GM23338 (cell line): ENCODE data around the gene DMGDH. TPM values are rescaled to one million over a fixed set of nuclear protein-coding genes. Genes with fewer than 3 reads are reported as not detected.

Experiments used
- ATAC-seq: fragments of 200-7000 bp; cut with Tn5 transposase; 3 replicates; pipeline ENCODE4 v1.9.1; 2020
- DNase-seq: peaks from one replicate; pipeline ENCODE4 v3.0.0-alpha.2; 2015; ENCODE audit warnings: low spot score
- H2AFZ ChIP-seq: fragments of 200-600 bp; sonication (generic); 2 replicates; pipeline ENCODE4 v1.8.0; 2016; ENCODE audit warnings: antibody characterized with exemption, mild to moderate bottlenecking, moderate library complexity
- H3F3A ChIP-seq: fragments of 200-600 bp; sonication (generic); replicated peaks from 2 replicates; pipeline ENCODE4 v1.8.0; 2017; ENCODE audit warnings: antibody characterized with exemption, mixed run types, low read depth
- H3K27ac ChIP-seq: fragments of 200-600 bp; sonication (generic); 2 replicates; pipeline ENCODE4 v1.6.1; 2016; ENCODE audit warnings: low read depth
- H3K27me3 ChIP-seq: fragments of 200-600 bp; sonication (generic); 2 replicates; pipeline ENCODE4 v1.8.0; 2016; ENCODE audit warnings: mild to moderate bottlenecking, mixed run types, moderate library complexity; ENCODE audit not compliant: insufficient read depth
- H3K36me3 ChIP-seq: fragments of 200-600 bp; sonication (generic); 2 replicates; pipeline ENCODE4 v1.8.0; 2016; ENCODE audit warnings: mild to moderate bottlenecking; ENCODE audit not compliant: insufficient read depth
- H3K4me1 ChIP-seq: fragments of 200-600 bp; sonication (generic); 2 replicates; pipeline ENCODE4 v1.8.0; 2016; ENCODE audit warnings: mild to moderate bottlenecking, moderate library complexity; ENCODE audit not compliant: insufficient read depth
- H3K4me2 ChIP-seq: fragments of 200-600 bp; sonication (generic); 2 replicates; pipeline ENCODE4 v1.7.1; 2017; ENCODE audit warnings: mixed run types
- H3K4me3 ChIP-seq: fragments of 200-600 bp; sonication (generic); 2 replicates; pipeline ENCODE4 v1.6.1; 2016; ENCODE audit warnings: mixed run types
- H3K79me2 ChIP-seq: fragments of 200-600 bp; sonication (generic); replicated peaks from 2 replicates; pipeline ENCODE4 v1.8.0; 2017; ENCODE audit warnings: mild to moderate bottlenecking; ENCODE audit not compliant: insufficient read depth
- H3K9me2 ChIP-seq: fragments of 200-600 bp; sonication (generic); 2 replicates; pipeline ENCODE4 v1.8.0; 2017; ENCODE audit not compliant: insufficient read depth
- H4K20me1 ChIP-seq: fragments of 200-600 bp; sonication (generic); replicated peaks from 2 replicates; pipeline ENCODE4 v1.8.0; 2017; ENCODE audit warnings: mild to moderate bottlenecking; ENCODE audit not compliant: insufficient read depth
- H3K27ac Mint-ChIP-seq: 2 replicates; pipeline ENCODE4 v1.8.0; 2020; ENCODE audit warnings: inconsistent platforms, mild to moderate bottlenecking, moderate library complexity, mixed read lengths
- H3K27me3 Mint-ChIP-seq: 3 replicates; pipeline ENCODE4 v1.8.0; 2022; ENCODE audit warnings: low read depth, mild to moderate bottlenecking, moderate library complexity, mixed read lengths, inconsistent platforms; ENCODE audit not compliant: insufficient read depth, poor library complexity
- H3K36me3 Mint-ChIP-seq: 3 replicates; pipeline ENCODE4 v1.8.0; 2021; ENCODE audit warnings: low read depth, mild to moderate bottlenecking, inconsistent platforms, moderate library complexity, mixed read lengths
- H3K4me1 Mint-ChIP-seq: 3 replicates; pipeline ENCODE4 v1.8.0; 2020; ENCODE audit warnings: mild to moderate bottlenecking, inconsistent platforms, mixed read lengths
- H3K4me3 Mint-ChIP-seq: 3 replicates; pipeline ENCODE4 v1.8.0; 2021; ENCODE audit warnings: moderate library complexity, mild to moderate bottlenecking, inconsistent platforms, mixed read lengths
- H3K9me3 Mint-ChIP-seq: 3 replicates; pipeline ENCODE4 v1.8.0; 2020; ENCODE audit warnings: moderate library complexity, mild to moderate bottlenecking, inconsistent platforms, mixed read lengths
- CREB1 ChIP-seq: fragments of 250-450 bp; sonication (Bioruptor Pico); IDR thresholded peaks from 2 replicates; pipeline ENCODE4 v1.5.0; 2020; ENCODE audit warnings: low read depth, mild to moderate bottlenecking, moderate library complexity
- CTCF ChIP-seq, 2 experiments: fragments of 200-600 bp in 1 of 2; sonication (generic) in 1 of 2; conservative IDR thresholded peaks; 2 replicates each; pipeline versions ENCODE4 v1.5.1 to v1.6.1; 2016 to 2017; ENCODE audit warnings: antibody characterized with exemption in 2 of 2, low read depth in 2 of 2, mild to moderate bottlenecking in 2 of 2, moderate library complexity in 1 of 2
- EZH2 ChIP-seq: fragments of 200-600 bp; sonication (generic); IDR thresholded peaks from one replicate; pipeline ENCODE4 v1.8.0; 2017; ENCODE audit warnings: antibody characterized with exemption, mild to moderate bottlenecking, low read depth; ENCODE audit not compliant: unreplicated experiment
- EZH2phosphoT487 ChIP-seq: fragments of 200-600 bp; sonication (generic); IDR thresholded peaks from one replicate; pipeline ENCODE4 v1.8.1; 2018; ENCODE audit warnings: antibody characterized with exemption; ENCODE audit not compliant: unreplicated experiment
- JUNB ChIP-seq: IDR thresholded peaks from one replicate; pipeline ENCODE4 v1.6.1; 2016; ENCODE audit warnings: antibody characterized with exemption; ENCODE audit not compliant: unreplicated experiment
- NANOG ChIP-seq: IDR thresholded peaks from 2 replicates; pipeline ENCODE4 v1.6.1; 2016; ENCODE audit warnings: antibody characterized with exemption, borderline replicate concordance
- POLR2AphosphoS5 ChIP-seq: IDR thresholded peaks from 2 replicates; pipeline ENCODE4 v1.6.1; 2016; ENCODE audit warnings: antibody characterized with exemption, low read depth
- REST ChIP-seq: IDR thresholded peaks from one replicate; pipeline ENCODE4 v1.6.1; 2018; ENCODE audit warnings: antibody characterized with exemption; ENCODE audit not compliant: unreplicated experiment
- ZNF114 ChIP-seq: fragments of 250-450 bp; sonication (Bioruptor Pico); IDR thresholded peaks from 2 replicates; pipeline ENCODE4 v1.5.0; 2020; ENCODE audit warnings: mild to moderate bottlenecking, moderate library complexity
- polyA plus RNA-seq: library from polyadenylated mRNA; unstranded; fragments of >200 nt; fragmentation: Nextera tagmentation; extraction: Ambion mirVana; gene quantifications from 2 replicates; pipeline ENCODE4 v1.2.1, GENCODE V29; 2016
- total RNA-seq: library from RNA; depleted of rRNA; stranded (reverse); fragments of >200 nt; shearing (Covaris generic); gene quantifications from 2 replicates; pipeline ENCODE4 v1.2.3, GENCODE V29; 2014
- TF ChIP-seq, protein P1 (sequence below): fragments of 250-450 bp; sonication (Bioruptor Pico); IDR thresholded peaks from 2 replicates; pipeline ENCODE4 v1.5.0; 2020; ENCODE audit warnings: mild to moderate bottlenecking, moderate library complexity

DMGDH gene
- total and polyA plus RNA-seq, 2 experiments from 2014 or later: 0.52 to 0.63 TPM

DNA sequence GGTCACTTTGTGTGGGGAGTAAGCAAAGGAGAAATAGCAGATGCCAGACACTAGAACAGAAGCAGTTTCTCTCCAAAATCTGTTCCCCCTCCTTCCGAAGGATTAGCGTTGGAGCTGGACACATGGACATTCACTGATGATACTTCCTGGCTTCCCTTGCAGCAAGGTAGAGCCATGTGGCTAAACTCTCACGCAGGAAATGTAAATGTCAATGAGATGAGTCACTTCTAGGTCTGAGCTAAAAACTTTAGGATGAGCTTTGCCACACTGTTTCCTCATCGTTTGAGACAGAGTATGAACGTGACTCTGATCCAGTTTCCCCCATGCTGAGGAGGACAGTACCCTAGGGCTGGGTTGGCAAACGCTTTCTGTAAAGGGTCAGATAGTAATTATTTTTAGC lies 5.2 kb upstream of the DMGDH start (continued):
- TF ChIP-seq REST: no peak

DNA sequence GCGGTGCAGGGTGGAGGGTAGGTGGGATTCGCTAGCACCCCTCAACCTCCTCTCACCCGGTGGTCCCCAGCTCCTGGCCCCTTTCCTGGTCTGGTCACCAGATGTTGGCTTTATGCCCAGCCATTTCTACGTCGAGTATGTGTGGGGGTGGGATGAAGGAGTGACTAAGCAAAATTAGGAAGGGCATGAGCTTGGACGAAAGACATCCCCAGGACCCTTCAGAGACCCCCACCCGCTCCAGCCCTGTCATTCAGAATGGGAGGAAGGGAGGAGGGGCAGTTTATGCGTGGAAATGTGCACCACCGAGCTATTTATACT lies 835 bp upstream of the DMGDH start:
- TF ChIP-seq, protein P1, sequence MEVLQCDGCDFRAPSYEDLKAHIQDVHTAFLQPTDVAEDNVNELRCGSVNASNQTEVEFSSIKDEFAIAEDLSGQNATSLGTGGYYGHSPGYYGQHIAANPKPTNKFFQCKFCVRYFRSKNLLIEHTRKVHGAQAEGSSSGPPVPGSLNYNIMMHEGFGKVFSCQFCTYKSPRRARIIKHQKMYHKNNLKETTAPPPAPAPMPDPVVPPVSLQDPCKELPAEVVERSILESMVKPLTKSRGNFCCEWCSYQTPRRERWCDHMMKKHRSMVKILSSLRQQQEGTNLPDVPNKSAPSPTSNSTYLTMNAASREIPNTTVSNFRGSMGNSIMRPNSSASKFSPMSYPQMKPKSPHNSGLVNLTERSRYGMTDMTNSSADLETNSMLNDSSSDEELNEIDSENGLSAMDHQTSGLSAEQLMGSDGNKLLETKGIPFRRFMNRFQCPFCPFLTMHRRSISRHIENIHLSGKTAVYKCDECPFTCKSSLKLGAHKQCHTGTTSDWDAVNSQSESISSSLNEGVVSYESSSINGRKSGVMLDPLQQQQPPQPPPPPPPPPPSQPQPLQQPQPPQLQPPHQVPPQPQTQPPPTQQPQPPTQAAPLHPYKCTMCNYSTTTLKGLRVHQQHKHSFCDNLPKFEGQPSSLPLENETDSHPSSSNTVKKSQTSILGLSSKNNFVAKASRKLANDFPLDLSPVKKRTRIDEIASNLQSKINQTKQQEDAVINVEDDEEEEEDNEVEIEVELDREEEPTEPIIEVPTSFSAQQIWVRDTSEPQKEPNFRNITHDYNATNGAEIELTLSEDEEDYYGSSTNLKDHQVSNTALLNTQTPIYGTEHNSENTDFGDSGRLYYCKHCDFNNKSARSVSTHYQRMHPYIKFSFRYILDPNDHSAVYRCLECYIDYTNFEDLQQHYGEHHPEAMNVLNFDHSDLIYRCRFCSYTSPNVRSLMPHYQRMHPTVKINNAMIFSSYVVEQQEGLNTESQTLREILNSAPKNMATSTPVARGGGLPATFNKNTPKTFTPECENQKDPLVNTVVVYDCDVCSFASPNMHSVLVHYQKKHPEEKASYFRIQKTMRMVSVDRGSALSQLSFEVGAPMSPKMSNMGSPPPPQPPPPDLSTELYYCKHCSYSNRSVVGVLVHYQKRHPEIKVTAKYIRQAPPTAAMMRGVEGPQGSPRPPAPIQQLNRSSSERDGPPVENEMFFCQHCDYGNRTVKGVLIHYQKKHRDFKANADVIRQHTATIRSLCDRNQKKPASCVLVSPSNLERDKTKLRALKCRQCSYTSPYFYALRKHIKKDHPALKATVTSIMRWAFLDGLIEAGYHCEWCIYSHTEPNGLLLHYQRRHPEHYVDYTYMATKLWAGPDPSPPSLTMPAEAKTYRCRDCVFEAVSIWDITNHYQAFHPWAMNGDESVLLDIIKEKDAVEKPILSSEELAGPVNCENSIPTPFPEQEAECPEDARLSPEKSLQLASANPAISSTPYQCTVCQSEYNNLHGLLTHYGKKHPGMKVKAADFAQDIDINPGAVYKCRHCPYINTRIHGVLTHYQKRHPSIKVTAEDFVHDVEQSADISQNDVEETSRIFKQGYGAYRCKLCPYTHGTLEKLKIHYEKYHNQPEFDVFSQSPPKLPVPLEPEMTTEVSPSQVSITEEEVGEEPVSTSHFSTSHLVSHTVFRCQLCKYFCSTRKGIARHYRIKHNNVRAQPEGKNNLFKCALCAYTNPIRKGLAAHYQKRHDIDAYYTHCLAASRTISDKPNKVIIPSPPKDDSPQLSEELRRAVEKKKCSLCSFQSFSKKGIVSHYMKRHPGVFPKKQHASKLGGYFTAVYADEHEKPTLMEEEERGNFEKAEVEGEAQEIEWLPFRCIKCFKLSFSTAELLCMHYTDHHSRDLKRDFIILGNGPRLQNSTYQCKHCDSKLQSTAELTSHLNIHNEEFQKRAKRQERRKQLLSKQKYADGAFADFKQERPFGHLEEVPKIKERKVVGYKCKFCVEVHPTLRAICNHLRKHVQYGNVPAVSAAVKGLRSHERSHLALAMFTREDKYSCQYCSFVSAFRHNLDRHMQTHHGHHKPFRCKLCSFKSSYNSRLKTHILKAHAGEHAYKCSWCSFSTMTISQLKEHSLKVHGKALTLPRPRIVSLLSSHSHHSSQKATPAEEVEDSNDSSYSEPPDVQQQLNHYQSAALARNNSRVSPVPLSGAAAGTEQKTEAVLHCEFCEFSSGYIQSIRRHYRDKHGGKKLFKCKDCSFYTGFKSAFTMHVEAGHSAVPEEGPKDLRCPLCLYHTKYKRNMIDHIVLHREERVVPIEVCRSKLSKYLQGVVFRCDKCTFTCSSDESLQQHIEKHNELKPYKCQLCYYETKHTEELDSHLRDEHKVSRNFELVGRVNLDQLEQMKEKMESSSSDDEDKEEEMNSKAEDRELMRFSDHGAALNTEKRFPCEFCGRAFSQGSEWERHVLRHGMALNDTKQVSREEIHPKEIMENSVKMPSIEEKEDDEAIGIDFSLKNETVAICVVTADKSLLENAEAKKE (CRISPR knock-in tag): no peak
- no peak for TF ChIP-seq CTCF (conservative IDR thresholded peaks at IDR 0.05; ENCODE audit: low read depth in 2 of 2)
- TF ChIP-seq EZH2: no peak
- TF ChIP-seq CREB1 (CRISPR knock-in tag): no peak
- no peak for TF ChIP-seq ZNF114 (CRISPR knock-in tag)
- no peak for TF ChIP-seq JUNB
- TF ChIP-seq EZH2phosphoT487: no peak
- TF ChIP-seq NANOG: no peak
- no peak for TF ChIP-seq POLR2AphosphoS5
- no peak for TF ChIP-seq REST
- Histone ChIP-seq H3K36me3 (no peaks in the 10 kb centered on the region), H3F3A (no peaks in the 10 kb centered on the region), H3K27me3 (0 out of 2 replicates have a peak, but pooled peaks cover 6% of the 10 kb centered on the region), H2AFZ (peak overlapping the region; percentile 90), H3K4me1 (no peaks in the 10 kb centered on the region), H3K4me3 (no peak overlapping the region), H4K20me1 (no peaks in the 10 kb centered on the region), H3K4me2 (peak overlapping the region; percentile 70; the same call in 1 of the 2 replicates), H3K9me2 (no peaks in the 10 kb centered on the region), H3K79me2 (no peaks in the 10 kb centered on the region), H3K27ac (no peak overlapping the region)
- no peaks in the 10 kb centered on the region for H3K36me3 Mint-ChIP-seq
- peaks cover 5% of the 10 kb centered on the region; the same call in 1 of the 3 replicates for H3K9me3 Mint-ChIP-seq
- H3K27ac Mint-ChIP-seq: peak overlapping the region; percentile 74
- DNase-seq (no peak), ATAC-seq (no peak)
- peaks cover 3% of the 10 kb centered on the region for H3K27me3 Mint-ChIP-seq
- peaks cover 5% of the 10 kb centered on the region; the same call in 1 of the 3 replicates for H3K4me1 Mint-ChIP-seq
- no peak overlapping the region for H3K4me3 Mint-ChIP-seq
